Activated gamma-delta T cell treated with anti-CD3 and anti-CD28 coated beads, Interleukin-2, amount 50 U/mL, for 16 hours (primary cell): Measurements from ENCODE around the gene PCLO.
"Not testable (repeated sequence)": the region's sequence is repeated elsewhere in the genome, so short reads cannot be mapped to it uniquely, and the experiment has no call there.

Experiments used
- DNase-seq: peaks from one replicate; pipeline ENCODE4 v3.0.0-alpha.2; 2020; ENCODE audit warnings: low read depth

Gene PCLO

DNA sequence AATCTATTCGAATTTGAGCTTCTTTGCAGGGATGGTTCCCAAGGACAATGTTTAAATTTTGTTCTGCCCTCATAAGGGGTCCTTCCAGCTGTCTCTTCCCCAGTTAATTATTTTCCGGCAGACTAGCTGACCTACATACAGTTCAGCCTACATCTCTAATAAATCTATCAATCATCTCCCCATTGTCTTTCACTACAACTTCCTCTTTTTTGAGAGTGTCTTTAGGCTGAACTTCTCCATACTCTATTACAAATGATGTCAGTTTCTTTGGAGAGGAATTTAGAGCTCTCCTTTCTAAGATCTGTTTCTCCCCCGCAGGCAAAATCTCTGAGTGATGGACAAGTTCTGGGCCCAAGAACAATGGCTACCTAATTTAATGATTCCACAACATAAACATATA, 122.2 kb downstream of the PCLO start:
- DNase-seq = no peak

DNA sequence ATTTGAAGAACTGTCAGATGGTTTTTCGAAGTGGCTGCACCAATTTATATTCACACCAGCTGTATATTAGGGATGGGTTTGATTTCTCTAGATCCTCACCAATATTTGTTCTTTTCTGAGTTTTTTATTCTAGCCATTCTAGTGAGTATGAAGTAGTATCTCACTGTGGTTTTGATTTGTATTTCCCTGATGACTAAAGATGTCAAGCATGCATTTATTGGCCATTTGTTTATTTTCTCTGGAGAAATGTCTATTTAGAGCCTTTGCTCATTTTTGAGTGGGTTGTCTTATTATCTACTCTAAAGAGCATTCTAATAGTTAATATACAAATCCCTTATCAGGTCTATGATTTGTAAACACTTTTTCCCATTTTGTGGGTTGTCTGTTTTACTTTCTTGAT, 123.9 kb downstream of the PCLO start:
- DNase-seq = no peak

DNA sequence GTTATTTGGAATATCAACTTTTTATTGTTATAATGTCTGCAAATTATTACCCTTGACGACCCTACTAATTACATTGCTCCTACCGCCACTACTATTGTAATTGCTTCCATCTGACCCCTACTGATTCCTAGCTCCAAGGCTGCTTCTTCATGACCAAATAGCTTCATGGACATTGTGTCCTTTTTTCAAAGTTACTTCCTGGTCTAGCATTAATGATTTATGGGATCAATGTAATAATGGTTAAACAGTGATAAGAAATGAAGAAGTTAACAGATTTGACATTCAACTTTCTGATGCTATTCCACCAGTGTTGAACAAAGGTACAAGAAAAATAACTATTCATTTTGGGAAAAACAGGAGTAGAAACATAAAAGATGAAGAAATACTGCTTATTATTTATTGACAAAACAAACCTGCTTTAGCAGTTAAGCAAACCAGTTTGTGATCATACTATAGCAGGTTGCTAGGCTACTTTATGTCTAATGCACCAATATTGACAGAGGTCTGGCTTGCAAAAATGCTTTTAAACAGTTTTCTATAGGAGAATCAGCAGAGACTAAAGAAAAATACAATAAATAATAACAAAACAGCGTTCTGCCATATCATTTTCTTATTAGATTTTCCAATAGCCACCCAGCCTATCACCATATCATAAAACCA, 125.8 kb downstream of the PCLO start:
- no peak for DNase-seq

DNA sequence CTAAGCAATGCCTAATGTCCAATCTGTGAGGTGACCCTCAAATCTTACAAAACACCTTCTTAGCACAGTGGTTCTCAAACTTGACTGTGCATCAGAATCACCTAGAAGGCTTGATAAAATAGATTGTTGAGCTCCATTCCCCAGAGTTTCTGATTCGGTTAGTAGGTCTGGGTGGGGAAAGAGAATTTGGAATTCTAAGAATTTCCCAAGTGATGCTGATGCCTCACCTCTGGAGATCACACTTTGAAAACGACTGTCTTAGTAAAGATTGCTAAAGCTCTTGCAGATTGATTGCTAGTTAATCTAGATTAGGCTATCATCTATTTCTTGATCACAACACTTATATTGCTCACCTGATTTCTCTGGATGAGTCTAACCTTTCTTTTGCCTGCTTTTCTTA, 126.6 kb downstream of the PCLO start:
- DNase-seq = no peak

DNA sequence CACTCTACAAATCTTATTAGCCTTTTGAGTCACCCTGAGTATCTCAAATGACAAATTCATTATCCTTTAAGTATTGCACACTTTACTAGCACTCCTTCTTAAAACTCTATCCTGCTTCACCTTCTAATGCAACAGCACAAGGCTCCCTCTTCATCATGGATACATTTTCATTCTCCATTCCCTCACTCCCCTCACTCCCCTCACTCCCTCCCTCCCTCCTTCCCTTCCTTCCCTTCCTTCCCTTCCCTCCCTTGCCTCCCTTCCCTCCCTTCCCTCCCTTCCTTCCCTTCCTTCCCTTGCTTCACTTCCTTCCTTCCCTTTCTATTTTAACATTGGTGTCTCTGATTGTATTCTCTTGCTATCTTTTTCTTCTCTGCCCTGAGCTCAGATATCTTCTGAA, 130.5 kb downstream of the PCLO start:
- DNase-seq = no peak

DNA sequence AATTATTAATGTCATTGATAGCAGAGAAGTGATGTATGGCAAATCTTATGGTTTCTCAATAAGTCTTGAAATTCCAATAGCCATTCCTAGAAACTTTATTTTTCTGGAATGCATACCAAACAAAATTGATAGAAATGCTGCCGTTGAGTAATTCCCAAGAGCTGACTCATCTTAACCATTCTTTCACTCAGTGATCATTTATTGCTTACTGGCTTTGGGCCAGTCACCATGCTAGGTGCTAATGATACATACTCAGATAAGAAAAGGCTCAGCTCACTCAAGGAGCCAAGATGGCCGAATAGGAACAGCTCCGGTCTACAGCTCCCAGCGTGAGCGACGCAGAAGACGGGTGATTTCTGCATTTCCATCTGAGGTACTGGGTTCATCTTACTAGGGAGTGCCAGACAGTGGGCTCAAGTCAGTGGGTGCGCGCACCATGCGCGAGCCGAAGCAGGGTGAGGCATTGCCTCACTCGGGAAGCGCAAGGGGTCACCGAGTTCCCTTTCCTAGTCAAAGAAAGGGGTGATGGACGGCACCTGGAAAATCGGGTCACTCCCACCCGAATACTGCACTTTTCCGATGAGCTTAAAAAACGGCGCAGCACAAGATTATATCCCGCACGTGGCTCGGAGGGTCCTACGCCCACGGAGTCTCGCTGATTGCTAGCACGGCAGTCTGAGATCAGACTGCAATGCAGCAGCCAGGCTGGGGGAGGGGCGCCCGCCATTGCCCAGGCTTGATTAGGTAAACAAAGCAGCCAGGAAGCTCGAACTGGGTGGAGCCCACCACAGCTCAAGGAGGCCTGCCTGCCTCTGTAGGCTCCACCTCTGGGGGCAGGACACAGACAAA, 138.6 kb downstream of the PCLO start:
- DNase-seq = not testable (repeated sequence)

DNA sequence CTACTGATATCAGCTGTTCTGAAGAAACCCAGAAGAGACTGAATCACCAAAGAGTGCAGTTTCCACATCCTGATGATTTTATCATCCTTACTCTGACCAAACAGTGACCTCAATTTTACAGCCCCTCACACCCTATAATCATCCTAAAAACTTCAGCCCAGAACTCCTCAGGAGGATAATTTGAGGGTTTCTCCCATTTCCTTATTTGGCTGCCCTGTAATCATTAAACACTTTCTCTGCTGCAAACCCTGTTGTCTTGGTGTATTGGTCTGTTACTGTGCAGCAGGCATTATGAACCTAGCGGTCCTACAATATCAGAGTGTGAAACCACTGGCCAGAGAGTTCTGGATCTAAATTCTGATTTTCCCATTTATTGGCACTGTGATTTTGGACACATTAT, 141.7 kb downstream of the PCLO start:
- no peak for DNase-seq

DNA sequence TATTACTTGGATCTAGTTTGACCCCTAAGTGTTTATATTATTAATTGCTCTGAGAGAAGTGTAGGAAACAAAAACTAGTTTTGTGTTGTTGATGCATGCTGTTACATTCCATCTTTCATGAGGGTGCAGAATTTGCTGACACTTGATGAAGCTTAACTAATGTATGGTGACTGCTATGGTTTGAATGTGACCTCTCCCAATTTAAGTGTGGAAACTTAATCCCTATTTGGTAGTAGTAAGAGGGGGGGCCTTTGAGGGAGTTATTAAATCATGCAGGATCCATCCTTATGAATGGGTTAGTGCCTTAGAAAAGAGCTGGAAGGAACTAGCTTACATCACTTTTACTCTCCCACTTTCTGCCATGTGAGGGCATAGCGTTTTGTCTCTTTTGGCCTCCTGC, 142.5 kb downstream of the PCLO start:
- no peak for DNase-seq

DNA sequence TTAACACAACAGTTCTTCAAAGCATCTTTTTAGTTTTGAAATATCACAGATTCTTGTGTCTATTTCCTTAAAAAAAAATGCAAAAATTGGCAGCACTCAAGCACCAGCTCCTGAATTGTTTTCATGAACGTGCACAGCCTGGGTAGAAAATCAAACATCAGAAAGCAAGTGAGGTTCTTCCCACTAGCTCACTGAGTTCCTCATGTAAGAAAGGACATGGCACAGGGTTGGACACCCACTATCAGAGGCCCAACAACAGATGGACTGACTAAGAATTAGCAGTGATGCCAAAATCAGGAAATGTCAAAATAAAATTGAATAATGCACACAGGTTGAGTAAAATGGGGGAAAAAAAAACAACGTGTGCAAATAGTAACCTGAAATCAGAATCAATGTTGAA, 146.8 kb downstream of the PCLO start:
- no peak for DNase-seq

DNA sequence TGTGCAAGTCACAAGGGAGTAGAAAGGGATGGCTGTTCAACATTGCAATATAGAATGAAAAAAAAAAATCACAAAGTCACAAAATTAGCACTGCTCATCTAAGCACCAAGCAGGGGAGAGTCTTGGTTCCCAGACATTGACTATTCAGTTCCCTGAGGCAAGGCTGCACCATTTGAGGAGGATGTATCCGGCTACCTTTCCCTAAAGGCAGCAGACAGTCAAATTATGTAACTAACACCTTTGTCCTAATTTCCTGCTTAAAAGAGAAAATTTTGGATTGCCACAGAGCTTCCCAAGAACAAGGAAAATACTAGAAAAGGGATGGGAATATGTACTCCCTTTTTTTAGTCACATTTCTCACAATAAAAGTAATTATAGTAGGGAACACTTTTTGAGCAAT, 148.1 kb downstream of the PCLO start:
- no peak for DNase-seq

DNA sequence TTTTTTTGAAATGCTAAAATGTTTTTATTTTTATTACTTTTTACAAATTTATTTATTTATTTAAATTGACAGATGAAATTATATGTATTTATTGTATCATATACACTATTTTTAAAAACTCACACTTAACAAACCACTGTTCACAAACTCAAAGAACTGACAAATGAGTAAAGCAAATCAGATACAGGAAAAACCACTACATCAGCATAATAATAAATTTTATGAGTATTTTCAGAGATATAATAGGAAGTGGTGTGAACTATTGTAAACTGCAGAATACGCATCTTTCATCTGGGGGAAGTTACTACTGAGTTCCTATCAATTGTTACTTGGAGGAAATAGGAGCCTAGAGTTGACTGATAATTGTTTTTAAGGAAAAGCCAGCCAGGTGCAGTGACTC, 150.7 kb downstream of the PCLO start:
- DNase-seq = no peak

DNA sequence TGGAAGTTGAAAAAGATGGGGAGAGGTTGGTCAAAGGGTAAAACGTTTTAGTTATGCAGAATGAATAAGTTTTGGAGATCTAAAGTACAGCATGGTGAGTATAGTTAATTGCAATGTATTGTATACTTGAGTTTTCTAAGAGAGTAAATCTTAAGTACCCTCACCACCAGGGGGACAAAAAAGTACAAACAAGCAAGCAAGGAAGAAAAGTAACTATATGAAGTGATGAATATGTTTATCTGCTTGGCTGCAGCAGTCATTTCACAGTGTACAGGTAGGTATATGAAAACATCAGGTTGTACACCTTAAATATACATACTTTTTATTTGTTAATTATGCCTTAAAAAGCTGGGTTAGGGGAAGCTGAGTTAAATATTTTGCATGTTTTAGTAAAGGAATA, 157.3 kb downstream of the PCLO start:
- no peak for DNase-seq

DNA sequence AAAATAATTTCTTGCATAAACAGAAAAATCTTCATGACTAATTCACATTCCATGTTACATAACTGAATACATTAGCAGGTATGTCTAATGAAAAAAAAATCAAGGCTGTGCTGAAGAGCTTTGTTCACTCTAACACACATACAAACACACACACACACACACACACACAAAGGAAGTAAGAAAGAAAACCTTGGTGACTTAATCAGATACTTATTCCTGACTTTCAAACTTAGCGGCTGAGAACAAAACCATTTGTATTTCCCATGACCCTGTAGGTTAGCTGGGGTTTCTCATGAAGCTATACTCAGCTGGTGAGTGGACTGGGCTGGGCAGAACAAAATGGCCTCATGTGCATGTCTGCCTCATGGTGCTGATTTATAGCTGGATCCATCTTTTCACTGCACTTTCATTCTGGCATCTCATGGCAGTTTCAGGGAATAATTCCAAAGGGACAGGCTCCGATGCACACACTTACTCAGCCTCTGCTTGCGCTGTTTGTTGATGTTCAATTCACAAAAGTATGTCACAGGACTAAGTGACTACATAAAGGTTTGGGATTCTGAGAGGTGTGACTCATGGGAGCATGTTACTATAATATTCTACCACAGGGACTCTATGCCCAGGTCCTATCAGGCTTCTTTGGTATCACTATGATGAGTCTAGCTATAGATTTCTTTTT, 161.2 kb downstream of the PCLO start:
- DNase-seq = no peak

DNA sequence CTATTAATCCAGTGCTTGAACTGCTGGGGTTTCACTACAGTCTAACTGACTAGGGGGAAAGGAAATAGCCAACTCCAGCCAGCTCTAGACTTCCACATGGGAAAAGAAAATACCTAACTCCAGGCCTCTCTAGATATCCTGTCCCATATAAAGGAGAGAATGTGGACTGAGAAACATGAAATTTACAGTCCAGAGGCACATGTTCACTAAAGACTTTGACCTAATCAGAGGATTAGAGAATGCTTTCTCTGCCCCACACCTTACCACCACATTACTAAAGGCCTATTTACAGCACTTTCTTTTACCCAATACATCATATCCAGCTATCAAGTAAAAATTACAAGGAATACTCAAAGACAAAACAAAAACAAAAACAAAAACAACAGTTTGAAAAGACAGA, 164.2 kb downstream of the PCLO start:
- no peak for DNase-seq

DNA sequence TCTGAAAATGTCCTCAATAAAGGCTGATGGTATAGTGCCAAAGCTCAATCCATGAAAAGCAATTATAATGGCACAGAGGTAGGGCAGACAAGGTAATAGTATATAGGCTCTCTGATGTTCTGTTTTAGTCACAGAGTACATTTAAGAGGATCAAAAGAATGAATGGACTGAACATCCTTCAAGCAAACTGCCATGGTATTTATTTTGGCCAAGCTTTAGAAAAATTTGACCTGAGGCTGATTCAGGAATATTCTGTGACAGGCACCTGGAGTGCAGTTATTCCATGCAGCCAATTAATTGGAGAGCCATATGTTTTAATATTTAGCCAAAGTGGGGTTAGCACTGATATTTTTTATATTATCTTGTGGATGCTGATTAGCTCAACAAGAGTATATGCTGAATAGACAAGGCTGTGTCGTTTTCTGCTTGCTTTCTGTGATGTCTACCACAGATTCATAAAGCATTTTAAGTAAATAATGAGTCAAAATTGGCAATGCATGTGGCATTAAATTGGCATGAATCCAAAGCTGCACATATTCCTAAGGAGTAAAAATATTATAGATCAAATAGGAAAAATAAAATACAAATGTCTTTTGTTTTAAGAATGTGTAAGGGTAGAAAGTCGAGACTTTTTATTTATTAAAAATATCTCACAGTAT, 177.4 kb downstream of the PCLO start:
- DNase-seq = no peak

DNA sequence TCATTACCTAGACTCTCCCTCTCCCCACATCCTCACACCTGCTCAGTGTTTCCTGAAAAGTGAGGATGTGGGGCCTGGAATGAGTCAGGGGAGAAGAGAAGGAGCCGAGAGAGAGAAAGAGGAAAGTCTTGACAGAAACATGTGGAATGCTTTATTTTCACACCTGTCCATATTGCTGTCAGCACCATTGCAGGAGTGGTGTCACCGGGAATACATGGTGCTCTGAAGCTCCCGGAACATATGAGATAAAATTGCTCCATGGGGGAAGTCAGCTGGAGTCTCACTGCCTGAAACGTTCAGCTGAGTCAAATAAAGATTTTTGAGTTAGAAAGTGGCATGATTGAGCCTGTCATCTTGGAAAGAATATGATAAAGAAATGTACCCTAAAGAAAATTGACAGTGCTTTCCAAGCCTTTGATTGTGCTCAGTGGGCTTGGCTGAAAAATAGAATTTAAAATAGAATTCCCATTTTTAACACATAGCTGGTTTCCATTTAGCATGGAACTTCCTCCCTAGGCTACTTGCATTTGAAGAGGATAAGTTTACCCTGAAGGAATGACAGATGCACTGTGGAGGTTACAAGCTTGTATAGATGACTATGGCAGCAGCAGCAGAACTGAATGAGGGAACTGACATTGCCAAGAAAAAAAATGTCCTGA, 182.4 kb downstream of the PCLO start:
- no peak for DNase-seq

DNA sequence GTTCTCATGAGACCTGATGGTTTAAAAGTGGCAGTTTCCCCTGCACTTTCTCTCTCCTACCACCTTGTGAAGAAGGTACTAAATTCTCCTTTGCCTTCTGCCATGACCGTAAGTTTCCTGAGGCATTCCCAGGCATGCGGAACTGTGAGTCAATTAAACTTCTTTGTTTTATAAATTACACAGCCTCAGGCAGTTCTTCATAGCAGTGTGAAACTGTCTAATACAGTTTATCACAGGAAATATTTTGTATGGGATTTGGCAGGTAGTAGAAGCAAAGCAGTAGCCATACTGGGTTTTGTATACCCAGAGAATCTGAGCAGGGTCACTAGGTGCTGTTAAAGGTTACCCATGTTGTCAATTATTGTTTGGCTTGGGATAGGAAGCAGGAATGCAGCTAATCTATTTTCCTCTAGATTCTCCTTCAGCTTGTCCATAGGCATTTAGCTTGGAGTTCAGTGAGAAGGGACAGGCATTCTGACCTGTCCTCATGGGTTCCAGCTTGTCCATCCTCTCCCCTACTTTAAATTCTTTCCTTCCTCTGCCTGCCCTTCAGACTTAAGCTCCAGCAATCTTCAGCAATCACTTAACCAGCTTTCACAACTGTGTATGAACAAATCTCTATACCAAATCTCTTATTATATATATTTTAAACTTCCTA, 186.7 kb downstream of the PCLO start:
- DNase-seq = no peak

DNA sequence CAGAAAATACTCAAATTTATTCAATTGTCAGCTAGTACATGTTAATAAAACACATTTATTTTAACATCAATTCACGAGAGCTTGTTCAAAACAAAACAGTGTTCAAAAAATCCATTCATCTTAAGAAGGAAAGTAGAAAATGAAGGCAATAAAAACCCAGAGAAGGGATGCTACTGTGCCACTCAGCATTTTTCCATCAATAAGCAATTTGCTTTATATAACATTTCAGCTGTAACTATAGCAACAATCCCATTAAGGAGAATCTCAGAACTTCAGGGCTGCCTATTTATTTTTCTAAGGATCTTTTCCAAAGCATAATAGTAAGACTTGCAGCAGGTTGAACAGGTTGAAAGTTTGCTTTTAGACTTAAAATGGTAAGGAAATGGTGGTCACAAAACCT, 190.5 kb downstream of the PCLO start:
- DNase-seq = no peak

DNA sequence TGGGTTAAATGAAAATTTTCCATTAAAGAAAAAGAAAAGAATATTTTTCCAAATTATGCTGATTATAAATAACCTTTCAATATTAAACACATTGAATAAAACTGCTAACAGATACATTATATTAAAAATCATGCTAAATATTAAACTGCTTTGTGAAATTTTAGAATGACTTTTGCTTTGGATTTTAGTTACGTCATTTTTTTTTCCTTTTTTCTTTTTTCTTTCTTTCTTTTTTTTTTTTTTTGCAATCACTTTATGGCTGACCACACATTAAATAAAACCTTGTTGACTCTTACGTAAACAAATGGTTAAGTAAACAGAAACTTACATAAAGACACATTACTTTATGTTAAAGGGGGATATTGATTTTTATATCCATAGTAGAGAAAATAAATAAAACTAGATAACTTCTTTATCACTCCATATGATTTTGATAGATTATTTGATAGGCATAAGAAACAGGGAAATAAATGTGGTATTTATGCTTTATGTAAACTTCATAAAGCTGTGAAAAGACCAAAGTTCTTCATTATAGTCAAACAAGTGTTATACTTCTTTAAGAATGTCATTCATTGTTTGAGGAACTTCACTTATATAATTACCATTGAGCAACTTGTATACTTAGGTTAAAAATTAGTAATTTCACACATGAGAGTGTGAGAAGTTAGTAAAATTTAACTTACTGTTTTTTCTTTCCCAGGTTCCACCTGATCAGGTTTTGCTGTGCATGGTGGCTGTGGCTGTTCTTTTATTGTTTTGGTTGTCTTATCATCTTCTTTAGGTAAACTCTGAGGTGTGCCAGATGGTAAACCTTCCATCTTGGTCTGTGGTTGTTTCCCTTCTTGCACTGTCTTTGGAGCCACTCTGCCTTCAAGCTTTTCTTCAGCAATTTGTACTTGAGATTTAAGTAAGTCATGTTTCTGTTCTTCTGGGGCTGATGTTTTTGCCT, 197.3 kb downstream of the PCLO start:
- DNase-seq = no peak

DNA sequence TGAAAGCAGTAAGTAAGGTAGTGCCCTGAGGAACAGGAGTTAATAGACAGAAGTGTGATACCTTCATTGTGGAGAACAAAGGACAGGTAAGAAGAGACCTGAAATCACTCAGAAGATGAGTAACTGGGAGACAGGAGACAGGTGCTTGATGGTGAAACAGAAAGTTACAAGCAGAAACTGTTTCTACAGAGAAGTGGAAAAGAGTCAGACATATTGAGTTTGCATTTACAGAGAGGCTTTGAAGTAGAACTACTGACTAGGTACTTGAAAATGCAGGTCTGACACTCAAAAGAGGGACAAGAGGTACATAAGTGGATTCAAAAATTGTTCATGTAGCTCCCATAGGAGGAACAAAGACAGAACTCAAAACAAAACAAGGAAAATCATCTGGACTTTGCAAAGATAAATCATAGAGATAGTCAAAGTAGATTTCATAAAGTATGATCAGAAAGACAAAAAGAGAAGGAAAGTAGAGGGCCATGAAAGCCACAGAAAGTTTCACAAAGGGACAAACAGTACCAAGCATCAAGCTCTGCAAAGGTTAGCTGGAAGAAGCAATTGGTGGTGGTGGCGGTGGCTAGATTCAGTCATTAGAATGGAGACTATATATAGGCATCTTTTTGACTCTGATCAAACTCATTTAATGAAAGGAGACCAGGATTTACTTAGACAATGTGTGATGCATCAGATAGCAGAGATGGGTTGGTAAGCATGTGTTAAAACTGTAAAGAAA, 198.4 kb downstream of the PCLO start:
- DNase-seq = no peak
